Activated CD4-positive, alpha-beta T cell treated with anti-CD3 and anti-CD28 coated beads, Interleukin-2, amount 50 U/mL, for 1 hour (primary cell): ENCODE data around the gene OR2M4.
"Not testable (repeated sequence)": the region's sequence is repeated elsewhere in the genome, so short reads cannot be mapped to it uniquely, and the experiment has no call there.

Source experiments
- DNase-seq: peaks from one replicate; pipeline ENCODE4 v3.0.0-alpha.2; 2020

The OR2M4 gene

GRCh38 chr1:248231117-248231516 lies at the start of gene OR2M4:
TSS of gene OR2M4 (plus strand) at chr1:248231417. CDS start at chr1:248238929, 7,512 bp downstream.
- DNase-seq, result no peak

- DNase-seq, result no peak
These were observed 47.2 kb upstream of the OR2M4 start for GRCh38 chr1:248183996-248184395.

- no peak for DNase-seq
These were observed 43.9 kb upstream of the OR2M4 start for GRCh38 chr1:248187363-248187762.

- no peak for DNase-seq
These were observed 42.2 kb upstream of the OR2M4 start for GRCh38 chr1:248189026-248189425.

DNA sequence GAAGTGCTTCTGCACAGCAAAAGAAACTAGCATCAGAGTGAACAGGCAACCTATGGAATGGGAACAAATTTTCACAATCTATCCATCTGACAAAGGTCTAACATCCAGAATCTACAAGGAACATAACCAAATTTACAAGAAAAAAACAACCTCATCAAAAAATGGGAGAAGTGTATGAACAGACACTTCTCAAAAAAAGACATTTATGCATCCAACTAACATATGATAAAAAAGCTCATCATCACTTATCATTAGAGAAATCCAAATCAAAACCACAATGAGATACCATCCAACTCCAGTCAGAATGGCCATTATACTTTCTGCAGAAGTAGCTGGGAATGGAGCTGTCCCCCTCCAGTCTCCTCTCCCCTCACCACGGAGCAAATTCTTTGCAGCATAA lies 37.1 kb upstream of the OR2M4 start:
- no peak for DNase-seq

DNA sequence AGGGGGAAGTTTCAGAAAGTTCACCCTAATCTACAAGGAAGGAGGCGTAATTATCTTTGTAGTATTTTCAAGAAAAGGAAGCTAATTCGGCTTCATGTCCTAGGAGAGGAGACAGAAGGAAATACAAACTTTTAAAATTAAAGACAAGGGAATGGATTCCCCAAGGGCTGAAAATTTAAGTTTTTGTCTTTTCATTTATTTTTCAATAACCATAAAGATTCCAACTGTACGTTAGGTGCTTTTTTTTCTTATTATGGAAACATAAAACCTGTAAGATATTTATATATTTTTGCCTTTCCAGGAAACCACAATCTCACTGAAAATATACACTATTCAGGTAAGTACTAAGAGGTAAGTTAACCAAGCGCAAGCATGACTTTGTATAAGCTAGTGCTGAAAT lies 34.3 kb upstream of the OR2M4 start, which contains the start of gene OR2M3:
Gene OR2M3, plus strand, starts transcription at position 301 of the 400 bp plus-strand sequence. CDS start 5,803 bp downstream, outside the sequence.
- DNase-seq, result no peak

- no peak for DNase-seq
These were observed 15.3 kb upstream of the OR2M4 start for GRCh38 chr1:248215880-248216279.

GRCh38 chr1:248225537-248225936 lies 5.7 kb upstream of the OR2M4 start:
- no peak for DNase-seq

DNA sequence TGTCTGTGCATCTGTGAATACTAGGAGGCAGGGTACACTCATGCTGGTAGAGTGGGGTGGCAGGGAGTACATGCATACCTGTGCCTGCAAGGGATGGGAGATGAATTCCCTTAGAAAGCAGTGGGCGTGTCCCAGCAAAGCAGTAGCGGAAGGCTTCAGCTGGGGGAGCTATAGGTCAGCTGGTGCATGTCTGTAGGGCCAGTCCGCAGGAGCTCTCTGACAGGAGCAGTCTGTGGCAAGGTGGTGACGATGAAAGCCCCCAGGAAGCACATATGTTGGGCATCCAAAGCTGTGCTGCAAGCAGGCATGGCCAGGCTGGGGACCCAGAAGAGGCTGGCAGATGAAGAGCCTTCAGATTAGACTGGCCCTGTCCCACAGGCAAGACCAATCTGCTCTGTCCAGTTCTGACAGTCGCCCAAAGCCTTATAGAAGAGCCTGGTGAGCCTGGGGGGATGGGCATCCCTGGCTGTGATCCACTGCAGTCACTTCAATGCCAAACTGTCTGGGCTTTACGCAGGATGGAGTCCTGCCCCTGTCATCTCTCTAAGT lies 1.8 kb upstream of the OR2M4 start:
- DNase-seq, result no peak

DNA sequence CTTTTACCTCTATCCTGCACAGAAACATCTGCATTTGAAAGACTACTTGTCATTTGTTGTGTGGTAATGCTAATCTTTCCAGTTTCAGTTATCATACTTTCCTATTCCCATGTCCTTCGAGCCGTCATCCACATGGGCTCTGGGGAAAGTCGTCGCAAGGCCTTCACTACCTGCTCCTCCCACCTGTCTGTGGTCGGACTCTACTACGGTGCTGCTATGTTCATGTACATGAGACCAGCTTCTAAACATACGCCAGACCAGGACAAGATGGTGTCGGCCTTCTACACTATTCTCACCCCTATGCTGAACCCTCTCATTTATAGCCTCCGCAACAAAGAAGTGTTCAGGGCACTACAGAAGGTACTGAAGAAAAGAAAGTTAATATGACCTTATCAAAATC lies 8.3 kb downstream of the OR2M4 start:
- no peak for DNase-seq

DNA sequence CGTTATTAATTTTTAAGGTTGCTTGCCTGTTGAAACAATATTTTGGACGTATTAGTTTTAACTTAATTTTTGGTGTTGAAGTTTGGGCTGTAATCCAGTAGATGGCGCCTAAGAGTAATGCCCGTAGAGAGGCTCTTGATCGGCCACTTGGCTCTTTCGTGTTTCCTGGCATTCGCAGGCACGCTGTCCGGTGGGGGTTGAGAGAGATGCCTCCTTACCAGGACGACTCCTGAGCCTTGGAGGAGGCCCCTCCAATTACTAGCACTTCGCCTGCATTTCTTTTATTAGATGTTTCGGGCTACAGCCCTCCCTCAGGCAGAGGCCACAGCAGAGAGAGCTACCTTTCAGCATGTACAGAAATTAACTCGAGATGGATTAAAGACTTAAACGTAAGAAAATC lies 12.0 kb downstream of the OR2M4 start:
- DNase-seq, result no peak

DNA sequence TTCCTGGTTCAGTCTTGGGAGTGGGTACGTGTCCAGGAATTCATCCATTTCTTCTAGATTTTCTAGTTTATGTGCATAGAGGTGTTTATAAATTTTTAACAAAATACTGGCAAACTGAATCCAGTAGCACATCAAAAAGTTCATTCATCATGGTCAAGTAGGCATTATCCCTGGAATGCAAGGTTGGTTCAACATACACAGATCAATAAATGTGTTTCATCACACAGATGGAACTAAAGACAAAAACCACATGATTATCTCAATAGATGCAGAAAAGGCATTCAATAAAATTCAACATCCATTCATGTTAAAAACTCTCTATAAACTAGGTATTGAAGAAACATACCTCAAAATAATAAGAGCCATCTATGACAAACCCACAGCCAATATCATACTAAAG lies 28.1 kb downstream of the OR2M4 start:
- DNase-seq, result not testable (repeated sequence)

- no peak for DNase-seq
These were observed 37.0 kb downstream of the OR2M4 start for GRCh38 chr1:248268178-248268577.

DNA sequence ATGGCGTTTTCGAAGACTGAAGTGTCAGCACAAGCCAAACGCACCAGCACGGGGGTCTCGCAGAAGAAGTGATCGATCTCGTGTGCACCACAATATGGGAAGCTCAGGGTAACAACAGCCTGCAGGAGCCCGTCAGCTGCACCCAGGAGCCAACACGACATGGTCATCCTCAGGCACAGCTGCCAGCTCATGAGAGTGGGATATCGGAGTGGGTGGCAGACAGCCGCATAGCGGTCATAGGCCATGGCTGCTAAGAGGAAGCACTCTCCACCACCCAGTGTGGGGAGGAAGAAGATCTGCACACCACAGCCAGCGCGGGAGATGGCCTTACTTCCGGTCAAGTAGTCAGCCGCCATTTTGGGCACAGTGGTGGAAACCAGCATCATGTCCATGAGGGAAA lies 42.0 kb downstream of the OR2M4 start:
- DNase-seq, result not testable (repeated sequence)

DNA sequence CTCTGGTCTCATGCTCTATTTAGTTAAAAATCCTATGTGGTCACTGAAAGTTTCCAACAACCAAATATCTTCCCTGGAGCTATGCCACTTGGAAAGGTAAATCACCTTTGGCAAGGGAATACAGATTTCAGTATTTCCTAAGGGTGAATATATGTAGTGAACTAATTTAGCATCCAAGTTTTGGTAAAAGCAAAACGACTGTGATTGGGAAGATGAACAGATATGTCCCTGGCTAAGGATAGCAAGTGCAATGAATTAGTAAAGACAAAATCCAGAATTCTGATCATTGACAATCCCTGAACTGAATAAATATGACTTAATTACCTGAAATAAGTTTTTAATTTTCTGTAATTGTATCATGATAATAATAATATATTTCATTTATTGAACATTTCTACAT lies 46.7 kb downstream of the OR2M4 start, which contains the start of gene OR2T33:
Gene OR2T33, minus strand, starts transcription at position 101 of the 400 bp plus-strand sequence. CDS start 4,162 bp downstream, outside the sequence.
- no peak for DNase-seq

GRCh38 chr1:248288391-248288790 lies 57.2 kb downstream of the OR2M4 start:
- no peak for DNase-seq
